GM19452 (cell line): ENCODE data around the gene VDR.
"Not testable (repeated sequence)": the region's sequence is repeated elsewhere in the genome, so short reads cannot be mapped to it uniquely, and the experiment has no call there.

Experiments used
- ATAC-seq: cut with Tn5 transposase; IDR thresholded peaks from one replicate; pipeline ENCODE4 v1.9.1; 2021; ENCODE audit not compliant: unreplicated experiment

Gene VDR

GRCh38 chr12:47851303-47851952 is 53.4 kb downstream of the VDR start:
- ATAC-seq, result no peak

- ATAC-seq, result no peak
Observed at GRCh38 chr12:47850153-47851084, 54.4 kb downstream of the VDR start.

- no peak for ATAC-seq
Observed at GRCh38 chr12:47849261-47849660, 55.5 kb downstream of the VDR start.

DNA sequence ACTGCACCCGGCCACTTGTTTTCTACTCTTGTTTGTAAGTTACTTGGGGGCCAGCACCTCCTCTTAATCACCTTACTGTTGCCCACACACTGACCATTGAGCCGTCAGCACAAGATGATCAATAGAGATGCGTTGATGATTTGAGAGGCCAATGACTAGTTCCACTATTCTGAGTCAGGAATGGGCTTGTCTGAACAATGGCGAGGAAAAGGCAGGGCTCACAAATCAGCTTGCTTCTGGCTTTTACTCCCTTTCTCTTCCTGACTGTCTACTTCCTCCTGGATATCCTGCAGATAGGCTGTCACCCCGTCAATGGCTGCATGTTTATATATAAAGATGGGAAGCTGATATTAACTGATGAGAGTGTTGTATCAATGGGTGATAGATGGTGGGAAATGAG is 55.9 kb downstream of the VDR start:
- ATAC-seq, result no peak

DNA sequence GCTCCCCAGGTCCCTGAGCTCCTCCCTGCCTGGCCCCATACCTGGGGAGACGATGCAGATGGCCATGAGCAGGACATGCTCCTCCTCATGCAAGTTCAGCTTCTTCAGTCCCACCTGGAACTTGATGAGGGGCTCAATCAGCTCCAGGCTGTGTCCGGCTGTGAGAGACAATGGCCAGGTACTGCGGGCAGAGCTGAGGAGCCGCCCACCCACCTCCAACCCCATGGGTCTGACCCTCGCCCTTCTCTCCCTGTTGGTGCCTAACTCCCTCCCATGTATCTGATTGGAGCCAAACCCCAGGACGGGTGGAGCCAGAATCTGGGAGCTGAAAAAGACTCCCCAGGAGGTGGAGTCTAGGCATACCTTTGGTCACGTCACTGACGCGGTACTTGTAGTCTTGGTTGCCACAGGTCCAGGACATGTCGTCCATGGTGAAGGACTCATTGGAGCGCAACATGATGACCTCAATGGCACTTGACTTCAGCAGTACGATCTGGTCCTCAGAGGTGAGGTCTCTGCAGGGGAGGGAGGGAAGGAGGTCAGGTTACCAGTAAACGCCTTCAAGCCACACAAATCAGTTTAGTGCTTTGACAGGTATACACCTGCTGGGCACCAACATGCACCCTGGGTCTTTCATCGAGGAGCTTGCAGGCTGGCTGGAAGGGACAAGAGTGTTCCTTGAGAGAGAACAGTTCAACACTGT is 58.3 kb downstream of the VDR start:
- no peak for ATAC-seq

- ATAC-seq, result no peak
Observed at GRCh38 chr12:47845081-47845480, 59.7 kb downstream of the VDR start.

GRCh38 chr12:47844264-47845019 is 60.4 kb downstream of the VDR start:
- no peak for ATAC-seq

DNA sequence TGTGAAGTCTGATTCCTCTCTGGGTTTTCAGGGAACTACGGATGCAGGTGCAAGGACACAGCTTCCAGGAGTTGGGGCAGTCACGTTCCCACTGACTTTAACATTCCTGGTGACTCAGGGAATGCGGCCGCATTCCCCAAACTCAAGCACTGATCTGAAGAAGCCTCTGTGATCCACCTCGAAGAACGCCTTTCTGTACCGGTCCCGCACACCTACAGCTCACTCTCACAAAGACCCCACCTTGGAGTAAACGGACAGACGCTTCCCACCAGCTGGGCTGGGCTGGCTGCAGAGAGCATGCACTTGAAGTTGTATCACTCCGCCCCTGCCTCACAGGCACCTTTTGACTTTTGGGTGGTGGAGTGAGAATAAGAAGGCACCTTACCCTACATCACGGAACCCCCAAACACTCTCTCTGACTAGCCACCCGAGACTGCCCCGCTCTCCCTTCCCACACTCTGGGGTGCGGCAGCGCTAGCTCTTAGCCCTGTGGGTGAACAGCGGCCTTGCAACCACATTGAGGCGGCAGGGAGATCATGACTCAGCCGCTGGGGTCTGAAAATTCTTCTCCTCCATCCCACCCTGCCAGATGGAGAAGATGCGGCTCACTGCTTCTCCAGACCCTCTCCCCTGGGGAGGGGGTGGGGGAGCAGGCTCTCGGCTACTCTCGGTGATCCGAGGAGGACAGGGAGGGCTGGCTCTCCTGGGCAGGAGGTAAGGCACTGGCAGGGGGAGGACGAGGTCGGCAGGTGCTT is 61.4 kb downstream of the VDR start:
- ATAC-seq, result no peak

DNA sequence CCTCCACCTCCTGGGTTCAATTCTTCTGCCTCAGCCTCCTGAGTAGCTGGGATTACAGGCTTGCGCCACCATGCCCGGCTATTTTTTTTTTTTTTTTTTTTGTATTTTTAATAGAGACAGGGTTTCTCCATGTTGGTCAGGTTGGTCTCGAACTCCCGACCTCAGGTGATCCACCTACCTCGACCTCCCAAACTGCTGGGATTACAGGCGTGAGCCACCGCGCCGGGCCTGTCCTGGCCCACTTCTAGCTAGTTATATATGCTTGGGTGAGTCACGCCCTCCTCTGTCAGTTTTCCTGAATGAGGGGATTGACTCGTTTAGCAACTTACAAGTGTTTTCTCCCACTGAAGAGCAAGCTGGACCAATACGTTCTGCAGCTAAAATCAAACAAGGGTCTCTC is 62.3 kb downstream of the VDR start:
- ATAC-seq, result not testable (repeated sequence)

- no peak for ATAC-seq
Observed at GRCh38 chr12:47841910-47842309, 62.9 kb downstream of the VDR start.

DNA sequence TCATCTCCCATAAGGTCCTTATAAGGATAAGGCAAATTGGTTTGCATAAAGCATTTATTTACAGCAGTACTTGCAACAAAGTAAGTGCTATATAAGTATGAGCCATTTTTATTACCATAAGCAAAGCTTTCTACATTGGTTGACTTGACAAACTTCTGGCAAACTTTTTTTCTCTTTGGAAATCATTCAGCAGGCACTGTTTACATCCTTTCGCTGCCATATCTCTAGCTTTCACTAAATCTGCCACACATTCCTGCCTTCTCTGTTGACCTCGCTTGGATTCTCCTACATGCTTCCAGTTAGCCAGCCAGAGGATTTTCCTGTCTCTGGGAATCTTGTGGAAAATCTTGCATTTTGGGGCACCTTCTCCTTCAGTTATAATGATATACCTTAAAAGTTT is 63.3 kb downstream of the VDR start:
- ATAC-seq, result no peak

DNA sequence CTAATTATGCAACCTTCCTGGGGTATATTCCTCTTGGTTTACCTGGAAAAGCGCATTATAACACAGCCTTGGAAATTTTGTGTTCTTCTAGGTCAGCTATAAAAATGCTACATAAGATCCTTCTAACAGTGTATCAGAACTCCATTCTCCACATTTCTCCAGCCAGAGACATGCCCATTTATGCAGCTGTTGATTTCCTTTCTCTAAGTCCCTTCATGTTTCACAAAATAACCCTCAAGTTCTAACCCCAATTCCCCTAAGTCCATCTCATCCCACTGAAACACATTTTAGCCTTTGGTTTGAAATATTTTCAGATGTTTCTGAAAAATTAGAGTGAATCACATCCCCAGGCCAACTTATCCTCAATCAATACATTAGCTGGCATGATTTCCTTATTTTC is 64.2 kb downstream of the VDR start:
- ATAC-seq, result no peak

DNA sequence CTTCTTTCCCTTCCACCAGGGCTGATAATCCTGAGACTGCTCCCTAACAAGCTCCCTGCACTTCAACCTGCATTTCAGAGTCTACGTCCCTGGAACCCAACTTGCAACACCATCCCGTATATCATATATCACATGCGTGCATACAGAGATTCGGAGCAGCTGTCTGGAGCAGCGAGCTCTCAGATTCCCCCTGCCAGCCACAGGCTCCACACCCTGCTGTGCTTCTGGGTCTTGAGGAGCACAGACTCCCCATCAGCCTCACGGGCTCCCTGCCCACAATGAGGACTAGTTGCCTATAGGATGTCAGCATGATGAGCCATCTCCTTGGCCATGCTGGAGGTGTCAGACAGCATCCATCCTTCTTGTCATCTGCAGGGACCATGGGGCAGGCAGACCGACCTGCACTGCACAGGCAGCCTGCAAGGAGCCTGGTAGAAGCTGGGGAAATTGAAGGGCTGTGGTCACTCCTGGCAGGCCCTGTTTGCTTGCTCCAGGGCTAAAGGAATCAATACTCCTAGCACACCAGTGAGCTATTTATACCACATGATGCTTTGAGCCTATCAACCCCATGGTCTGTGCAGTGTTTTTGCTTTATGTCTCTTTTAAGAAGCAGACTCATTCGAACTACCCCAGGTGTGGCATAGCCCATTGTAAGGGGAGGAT is 65.4 kb downstream of the VDR start:
- no peak for ATAC-seq

- ATAC-seq, result no peak
Observed at GRCh38 chr12:47838286-47838931, 66.4 kb downstream of the VDR start.

DNA sequence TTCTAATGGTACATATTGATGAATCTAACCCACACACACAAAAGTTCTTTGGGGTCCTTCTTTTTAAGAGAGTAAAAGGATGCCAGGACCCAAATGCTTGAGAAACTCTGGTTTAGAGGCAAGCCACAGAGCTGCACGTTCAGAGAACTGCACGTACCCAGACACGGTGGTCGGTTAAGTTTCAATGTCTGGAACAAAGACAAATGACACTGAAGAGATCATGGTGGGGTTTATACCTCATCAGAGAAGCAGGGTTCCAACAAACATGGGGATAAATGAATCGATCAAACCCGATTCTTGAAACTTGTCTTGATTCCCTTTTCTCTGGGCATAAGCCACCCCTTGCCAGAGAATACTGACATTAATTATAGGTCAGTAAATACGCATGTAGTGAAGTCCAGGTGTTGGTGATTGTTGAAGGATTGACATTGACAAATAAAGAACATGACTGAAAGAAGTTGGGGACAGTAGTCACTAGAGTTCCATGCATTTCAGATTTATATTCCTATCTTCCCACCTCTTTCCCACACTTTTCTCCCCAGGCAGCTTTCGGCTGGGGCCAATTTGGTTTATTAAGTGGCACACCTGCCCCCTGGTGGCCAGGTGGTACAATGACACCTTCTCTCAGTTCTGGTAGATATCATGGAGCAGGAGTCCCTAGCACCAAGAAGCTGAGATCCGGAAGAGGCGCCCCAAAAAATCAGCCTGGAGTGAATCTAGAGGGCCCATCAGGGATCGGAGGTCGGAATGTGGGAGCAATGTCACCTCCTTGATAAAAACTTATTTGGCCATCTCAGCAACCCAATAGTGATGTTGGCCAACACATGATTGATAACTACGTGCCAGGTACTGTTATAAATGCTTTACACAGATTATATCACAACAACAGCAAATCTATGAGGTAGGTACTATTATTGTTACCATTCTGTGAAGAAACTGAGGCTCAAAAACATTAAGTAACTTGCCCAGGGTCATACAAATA is 67.3 kb downstream of the VDR start:
- ATAC-seq, result no peak

- no peak for ATAC-seq
Observed at GRCh38 chr12:47835831-47836155, 69.0 kb downstream of the VDR start.

GRCh38 chr12:47835006-47835830 is 69.6 kb downstream of the VDR start:
- no peak for ATAC-seq
